HG02588 (cell line): ENCODE results near the gene CPZ.

Experiments used
- ATAC-seq: cut with Tn5 transposase; IDR thresholded peaks from one replicate; pipeline ENCODE4 v1.9.1; 2021; ENCODE audit warnings: mild to moderate bottlenecking, moderate library complexity; ENCODE audit not compliant: unreplicated experiment

The CPZ gene

DNA sequence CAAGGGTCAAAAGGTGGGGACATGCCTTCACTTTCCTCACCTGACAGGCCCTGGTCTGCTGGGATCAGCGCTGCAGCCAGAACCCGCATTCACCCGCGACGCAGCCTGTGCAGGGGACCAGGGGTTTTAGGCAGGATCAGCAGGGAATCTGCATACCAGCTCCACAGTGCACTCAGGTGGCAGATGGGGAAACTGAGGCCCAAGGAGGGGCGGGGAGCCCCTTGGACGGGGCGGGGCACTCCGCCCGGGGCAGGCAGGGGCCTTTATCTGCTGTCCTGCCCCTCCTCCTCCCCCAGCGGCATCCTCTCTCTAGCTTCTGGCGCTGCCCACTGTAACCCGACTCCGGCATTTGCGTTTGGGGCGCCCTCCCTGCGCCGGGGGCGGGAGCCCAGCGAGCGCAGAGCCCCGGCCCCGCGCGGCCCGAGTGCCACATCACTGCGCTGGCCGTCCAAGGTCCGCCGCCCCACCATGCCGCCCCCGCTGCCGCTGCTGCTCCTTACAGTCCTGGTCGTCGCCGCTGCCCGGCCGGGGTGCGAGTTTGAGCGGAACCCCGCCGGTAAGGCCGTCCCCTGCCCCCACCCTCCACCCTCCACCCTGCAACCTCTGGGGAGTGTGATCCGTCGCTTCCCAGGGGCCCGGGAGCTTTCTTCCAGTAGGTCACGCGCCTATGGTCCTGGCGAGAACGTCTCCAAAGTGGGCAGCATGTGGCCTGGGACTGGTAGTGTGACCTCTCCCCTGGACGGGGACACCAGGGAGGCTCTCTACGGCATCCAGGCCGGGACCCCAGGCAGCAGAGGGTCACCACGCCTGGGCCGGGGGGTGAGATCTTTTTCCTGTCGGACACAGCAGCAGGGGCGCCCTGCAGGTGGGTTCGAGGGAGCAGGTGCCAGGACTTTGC is at the start of gene CPZ:
TSS of gene CPZ (plus strand) at position 400 of the 898 bp plus-strand sequence. CDS start at position 469, 69 bp downstream.
- no peak for ATAC-seq

DNA sequence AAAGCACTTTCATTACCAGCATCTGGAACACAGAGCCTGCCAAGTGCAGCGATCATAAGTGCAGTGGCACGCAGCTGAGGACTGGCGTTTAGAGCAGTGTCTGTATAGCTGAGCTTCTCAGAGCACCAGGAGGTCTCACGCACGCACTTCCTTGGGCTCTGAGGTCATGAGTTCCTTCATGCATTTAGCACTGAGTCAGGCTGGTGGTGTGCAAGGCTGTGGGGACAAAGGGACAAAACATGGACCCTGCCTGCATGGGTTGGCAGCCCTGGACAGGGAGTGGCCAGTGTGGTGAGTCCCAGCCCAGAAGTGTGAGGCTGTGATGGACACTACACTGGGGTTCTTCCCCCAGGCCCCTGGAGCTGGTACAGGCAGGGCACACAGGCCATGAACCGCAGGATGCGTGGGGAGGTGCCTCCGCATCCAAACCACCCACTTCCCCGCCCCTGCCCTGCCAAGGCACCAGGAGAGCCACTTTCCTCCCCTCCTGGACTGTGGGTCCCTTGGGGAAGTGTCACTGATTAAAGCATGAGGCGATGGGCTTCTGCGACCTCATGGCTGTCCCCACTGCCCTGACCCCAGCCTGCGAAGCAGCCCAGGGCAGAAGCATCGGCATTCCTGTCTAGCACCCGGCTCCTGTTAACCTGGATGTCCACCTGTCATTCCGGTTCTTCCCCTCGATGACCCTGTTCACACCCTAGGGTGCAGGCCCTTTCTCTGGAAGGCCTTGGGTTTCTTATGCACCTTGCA is 49.6 kb upstream of the CPZ start:
- ATAC-seq: no peak

DNA sequence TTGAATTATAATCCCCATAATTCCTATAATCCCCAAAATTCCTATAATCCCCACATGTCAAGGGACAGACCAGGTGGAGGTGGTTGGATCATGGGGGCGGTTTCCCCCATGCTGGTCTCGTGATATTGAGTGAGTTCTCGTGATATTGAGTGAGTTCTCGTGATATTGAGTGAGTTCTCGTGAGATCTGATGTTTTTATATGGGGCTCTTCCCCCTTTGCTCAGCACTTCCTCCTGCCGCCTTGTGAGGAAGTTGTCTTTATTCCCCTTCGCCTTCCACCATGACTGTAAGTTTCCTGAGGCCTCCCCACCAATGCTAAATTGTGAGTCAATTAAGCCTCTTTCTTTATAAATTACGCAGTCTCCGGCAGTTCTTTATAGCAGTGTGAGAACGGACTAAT is 48.9 kb upstream of the CPZ start:
- no peak for ATAC-seq

DNA sequence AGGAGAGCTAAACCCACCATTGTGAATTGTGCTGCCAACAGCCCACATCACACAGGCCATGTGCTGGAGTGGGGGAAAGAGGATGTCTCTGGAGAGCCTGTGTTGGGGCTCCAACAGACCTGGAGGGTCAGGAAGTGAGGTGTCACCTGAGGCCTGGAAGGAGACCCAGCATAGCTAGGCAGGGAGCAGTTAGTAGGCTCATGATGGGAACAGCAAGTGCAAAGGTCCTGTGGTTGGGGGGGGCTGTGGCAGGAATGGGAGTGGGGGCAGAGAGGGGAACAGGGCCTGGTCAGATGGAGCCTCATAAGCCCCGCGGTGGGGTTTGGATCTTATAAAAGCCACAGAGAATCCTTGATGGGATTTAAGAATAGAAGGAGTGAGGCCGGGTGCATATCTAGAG is 48.3 kb upstream of the CPZ start:
- ATAC-seq: no peak

DNA sequence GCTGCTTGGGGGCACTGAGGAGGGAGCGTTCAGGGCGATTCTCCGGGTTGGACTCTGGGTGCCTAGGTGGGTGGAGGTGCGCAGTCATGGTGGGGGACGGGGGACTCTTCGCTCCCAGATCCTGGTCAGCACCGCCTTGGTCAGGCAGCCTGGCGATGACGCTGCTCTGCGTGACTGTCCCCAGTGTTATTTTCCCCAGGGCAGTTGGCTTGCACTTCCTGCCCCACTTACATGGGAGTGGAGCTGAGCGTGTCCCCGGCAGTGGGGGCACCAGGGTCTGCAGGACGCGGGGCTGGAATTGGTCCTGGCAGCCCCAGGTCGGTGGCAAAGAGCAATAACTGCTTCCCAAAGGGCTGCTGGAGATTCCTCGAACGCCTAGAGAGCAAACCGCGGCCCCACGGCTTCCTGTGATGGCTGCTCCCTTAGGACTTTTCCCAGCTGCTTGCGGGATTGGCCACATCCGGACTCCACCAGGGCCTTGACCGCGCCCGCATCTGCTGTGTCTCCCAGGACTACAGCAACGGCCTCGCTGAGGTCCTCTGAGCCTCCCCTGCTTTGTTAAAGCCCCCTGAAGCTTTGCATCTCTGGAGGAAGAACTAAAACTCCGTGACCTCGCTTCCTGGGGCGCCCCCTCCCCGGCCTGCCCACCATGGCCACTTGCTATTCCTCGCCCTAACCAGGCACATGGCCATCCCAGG is 47.7 kb upstream of the CPZ start:
- no peak for ATAC-seq

DNA sequence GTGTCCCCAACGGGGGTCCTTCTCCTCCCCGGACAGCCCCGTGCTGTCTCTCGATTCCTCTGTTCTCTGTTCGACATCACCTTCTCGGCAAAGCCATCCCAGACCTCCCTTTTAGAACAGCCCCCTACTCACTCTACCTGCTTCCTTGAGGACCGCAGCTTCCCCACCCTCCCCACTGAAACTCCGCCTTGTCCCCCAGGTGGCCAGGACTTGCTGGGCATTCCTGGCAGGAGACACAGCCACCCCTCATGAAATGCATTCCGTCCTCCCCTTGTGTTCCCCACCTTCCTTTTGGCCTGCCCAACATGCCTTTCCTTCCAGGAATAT is 47.2 kb upstream of the CPZ start:
- no peak for ATAC-seq

DNA sequence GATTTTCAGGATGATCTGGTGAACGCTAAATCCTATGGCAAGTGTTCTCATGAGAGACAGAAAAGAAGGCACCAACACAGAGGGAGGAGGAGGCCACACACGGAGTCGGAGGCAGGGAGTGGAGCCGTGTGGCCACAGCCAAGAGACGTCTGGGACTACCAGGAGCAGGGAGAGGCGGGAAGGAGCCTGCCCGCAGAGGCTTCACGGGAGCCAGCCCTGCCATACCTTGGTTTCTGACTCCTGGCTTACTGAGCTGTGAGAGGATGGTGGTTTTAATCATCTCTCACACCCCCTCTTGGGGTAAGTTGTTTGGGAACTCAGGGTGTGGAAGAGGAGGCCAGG is 45.8 kb upstream of the CPZ start:
- no peak for ATAC-seq

DNA sequence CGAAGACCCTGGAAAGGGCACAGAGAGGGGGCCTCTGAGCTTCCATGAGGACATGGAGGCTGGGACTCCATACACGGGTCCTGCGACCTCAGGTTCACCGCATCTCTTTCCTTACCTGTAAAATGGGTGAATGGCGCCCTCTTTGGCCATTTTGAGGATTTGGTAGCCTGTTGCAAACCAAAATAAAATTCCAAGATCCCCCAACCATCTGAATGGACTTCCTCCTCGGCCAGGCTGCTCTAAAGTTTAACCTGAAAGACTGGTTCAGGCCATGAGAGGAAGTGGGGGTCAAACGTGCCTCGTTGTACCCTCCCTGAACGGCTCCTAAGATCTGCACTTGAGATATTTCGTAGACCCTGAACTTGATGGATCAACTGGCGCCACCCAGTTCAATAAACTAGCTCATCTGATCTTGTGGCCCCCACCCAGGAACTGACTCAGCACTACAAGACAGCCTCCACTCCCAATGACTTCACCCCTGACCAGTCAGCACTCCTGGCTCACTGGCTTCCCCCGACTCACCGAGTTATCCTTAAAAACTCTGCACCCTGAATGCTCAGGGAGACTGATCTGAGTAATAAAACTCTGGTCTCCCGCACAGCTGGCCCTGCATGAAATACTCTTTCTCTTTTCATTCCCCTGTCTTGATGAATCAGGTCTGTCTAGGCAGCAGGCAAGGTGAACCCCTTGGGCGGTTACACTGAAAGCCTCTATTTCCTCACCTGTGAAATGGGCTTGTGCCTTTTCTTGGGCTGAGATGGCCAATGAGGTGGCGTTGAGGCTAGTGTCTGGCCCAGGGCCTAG is 45.3 kb upstream of the CPZ start:
- ATAC-seq: no peak

DNA sequence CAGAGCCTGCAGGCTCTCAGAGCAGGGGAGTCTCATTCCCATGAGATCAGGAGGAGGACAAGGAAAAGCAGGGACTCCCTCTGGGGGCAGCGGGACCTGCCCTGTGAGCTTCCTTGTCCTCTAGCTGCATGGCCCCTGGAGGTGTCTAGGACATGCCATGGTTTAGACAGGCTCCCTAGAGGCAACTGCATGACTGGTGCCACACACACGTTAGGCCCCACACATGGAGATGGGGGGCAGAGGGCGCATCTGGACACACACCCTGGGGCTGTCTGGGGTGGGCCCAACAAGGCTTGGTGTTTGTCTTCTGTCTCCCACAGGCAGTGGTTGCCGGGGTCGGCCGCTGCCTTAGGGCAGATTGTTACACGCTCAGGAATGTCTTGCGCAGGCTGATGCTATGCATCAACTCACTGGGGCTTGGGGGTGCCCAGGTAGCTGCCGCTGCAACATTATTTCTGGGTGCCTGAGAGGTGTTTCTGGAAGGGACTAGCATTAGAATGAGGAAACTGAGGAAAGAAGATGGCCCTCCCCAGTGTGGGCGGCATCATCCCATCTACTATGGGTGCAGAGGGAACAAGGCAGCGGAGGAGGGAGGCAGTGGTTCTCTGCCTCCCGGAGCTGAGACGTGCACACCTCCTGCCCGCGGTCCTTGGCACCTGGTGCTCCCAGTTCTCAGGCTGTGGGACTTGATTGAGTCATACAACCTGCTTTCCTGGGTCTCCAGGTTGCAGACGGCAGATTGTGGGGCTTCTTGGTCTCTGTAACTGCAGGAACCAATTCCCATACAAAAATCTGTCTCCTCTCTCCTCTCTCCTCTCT is 44.4 kb upstream of the CPZ start:
- no peak for ATAC-seq

DNA sequence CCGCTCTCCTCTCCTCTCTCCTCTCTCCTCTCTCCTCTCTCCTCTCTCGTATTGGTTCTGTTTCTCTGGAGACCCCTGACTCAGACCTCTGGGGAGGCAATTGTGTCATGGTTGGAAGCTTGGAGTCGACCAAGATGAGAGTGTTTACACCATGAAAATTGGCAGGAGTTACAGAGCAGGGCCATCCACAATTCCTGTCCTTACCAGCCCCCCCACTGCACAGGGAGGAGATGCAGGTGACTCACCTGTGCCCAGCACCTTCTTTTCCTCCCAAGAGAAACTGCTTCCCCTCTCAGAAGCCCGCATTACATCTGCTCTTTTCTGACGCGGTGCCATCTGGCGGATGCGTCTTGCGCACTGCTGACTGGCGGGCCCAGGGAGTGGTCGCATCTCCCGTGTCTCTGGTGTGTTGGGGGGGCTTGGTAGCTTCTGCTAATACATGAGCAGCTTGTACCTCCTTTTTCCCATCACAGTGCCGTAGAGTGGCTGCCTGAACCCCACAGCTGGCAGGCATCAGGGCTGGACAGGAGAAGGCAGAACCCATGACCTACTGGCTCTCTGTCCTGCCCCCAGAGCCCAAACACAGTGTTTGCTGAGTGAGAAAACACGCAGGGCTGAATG is 43.7 kb upstream of the CPZ start:
- no peak for ATAC-seq

DNA sequence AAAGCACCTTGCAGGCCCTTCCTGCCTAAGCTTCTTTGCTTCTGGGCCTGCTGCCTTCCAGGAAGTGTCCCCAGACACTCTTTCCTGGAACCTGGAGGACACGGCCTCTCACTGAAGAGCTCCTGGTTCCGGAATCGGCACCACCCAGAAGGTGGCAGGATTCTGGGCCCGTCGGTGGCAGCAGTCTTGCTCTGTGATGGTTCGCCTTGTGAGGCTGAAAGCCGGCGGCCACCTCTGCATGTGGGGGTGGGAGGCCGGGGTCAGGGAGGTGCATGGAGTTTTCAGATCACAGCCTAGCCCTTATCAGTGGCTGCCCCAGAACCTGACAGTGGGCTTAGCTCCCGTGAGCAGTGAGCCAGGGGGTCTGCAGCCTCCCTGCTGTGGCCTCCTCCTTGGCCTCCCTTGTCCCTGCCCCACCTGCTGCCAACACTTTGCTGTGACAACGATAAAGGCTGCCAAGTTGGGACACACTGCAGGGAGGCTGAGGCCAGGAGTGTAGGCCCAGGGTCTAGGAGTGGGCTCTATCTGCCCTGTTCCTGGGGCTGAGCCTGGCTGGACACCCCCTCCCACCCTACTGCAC is 43.1 kb upstream of the CPZ start:
- ATAC-seq: no peak

DNA sequence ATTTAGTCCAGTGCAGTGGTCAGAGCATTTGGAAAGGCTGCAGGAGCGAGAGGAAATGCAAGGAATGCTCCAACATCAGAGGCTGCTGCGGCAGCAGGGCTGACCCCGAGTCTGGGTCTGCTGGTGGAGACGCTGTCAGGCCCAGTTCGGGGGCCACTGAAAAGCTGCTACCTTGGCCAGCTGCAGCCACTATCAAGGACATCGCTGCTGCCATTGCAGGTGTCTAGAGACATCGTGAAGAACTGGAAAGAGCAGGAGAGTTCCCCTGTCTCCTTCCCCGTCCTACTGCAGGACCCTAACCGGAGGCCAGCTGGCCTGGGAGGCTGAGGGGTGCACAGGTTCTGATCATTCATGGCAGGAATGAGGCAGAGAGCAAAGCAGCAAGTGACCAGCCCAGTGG is 41.9 kb upstream of the CPZ start:
- ATAC-seq: no peak

DNA sequence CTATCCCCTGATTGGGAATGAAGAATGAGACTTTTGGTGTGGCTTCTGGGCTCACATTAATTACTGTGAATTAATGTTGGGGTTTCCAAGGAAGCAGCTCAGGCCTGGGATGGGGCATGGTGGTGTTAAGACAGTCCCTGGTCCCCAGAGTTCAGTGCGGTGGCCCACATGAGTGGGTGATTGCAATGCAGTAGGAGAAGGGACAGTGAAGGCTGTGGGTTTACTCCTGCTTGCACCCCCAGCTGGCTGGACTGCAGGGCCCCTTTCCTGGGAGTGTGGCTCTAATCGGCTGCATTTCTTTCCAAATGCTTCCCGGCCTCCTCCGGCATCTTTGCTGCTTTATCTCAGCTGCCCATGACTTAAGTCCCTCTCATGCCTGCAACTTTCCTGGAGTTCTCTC is 40.5 kb upstream of the CPZ start:
- no peak for ATAC-seq

DNA sequence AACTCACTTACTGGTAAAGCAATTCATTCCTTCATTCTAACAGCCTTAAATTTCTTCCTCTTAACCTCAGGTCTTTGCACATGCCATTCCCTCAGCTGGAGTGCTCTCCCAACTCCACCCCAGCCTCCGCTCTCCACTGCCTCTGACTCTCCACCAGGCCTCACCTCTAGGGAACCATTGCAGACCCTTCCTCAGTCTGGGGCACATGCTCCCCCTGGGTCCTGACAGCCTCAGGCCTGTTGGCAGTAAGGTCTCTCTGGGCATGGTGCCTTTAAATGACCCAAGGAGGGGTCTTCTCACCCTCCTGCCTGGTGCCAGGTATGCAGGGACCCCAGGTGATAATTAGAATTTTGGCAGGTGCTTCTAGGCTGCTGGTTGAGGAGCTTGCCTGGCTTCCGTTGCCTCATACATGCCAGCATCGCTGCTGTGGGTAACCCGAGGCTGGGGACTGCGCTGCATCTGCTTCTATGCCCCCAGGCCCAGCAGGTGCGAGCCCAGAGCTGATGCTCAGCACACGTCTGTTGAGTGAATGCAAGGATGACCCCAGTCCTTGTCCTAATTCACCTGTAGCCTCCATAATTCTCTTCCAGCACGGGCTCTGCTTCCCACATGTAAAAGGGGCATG is 39.9 kb upstream of the CPZ start:
- ATAC-seq: no peak

DNA sequence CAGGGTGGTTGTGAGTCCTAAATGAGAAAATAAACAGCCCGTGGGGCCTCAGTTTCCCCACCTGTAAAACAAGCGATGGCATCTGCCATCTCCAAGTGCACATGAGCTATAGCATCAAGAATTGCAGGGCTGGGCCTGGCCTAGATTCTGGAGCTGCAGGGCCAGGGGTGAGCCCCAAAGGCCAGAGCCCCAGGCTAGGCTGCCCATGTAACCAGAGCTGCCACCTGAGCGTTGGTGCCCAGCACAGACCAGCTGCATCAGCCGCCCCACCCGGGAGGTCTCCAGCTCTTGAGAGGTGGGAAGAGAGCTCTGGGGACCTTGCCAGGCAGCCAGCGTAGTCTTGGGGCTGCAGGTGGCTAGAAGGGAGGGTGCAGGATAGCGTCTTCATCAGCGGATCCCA is 39.3 kb upstream of the CPZ start:
- no peak for ATAC-seq

DNA sequence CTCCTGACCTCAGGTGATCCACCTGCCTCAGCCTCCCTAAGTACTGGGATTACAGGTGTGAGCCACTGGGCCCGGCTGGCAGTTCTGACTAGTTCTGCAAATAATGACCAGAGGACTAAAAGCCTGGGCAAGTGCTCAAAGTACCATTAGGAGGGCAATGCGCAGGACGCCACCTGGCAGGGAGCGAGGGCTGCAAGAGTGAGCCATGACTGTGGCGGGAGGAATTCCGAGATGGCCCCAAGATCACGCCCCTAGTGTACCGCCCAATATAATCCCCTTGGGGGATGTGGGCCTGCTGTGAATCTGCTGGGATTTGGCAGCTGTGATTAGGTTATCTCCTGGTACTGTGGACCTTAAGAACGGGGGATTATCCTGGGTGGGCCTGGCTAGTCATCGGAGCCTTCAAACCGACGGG is 38.6 kb upstream of the CPZ start:
- ATAC-seq: no peak

DNA sequence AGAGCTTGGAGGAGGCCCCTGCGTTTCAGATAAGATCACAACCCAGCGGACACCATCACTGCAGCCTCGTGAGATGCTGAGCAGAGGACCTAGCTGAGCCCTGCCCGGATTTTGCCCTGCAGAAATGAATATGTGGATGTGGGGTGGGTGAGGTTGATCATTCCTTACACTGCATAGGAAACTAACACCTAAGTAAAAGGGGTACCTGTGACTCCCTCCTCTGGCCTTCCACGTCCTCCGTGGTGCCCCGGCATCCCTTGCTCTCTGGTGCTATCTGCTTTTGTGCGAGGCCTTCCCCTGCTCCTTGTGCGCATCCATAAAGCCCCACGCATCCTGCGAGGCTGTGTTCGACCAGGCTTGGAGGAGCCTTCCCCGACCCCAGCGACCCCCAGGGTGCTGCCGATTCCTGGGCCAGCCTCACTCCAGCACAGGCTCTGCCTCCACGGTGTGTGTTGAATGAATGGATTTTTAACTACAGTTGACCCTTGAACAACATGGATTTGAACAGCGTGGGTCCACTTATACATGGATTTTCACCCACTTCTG is 37.9 kb upstream of the CPZ start:
- no peak for ATAC-seq

DNA sequence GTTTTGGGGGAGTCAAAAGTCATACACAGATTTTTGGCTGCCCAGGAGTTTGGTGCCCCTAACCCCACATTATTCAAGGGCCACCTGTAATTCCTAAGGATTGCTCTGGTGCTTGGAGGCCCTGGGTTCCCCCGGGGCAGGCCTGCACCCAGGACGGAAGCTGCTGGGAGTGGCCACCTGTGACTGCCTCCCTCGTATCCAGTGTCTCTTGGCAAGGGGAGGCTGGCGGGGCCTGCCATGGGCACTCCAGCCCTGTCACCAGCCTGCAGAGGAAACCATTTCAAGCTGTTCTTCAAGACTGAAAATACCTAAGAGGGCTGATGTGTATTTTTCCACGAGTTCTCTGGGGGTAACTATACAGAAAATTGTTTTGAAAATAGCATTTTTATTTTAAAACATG is 36.8 kb upstream of the CPZ start:
- ATAC-seq: no peak
